ENCODE measurements around the gene SCFD1.

GRCh38 chr14:30625533-30625932 is 3.4 kb downstream of the SCFD1 start:
- TF ChIP-seq CTCF (IDR thresholded peaks at IDR 0.05) (no peak), POLR2A (IDR thresholded peaks at IDR 0.05) (no peak)
